T-cell (primary cell): ENCODE data around the gene RHOH. TPM values are rescaled to one million over a fixed set of nuclear protein-coding genes. Genes with fewer than 3 reads are reported as not detected.

ENCODE experiments used
- ATAC-seq, 4 experiments: fragments of 200-7000 bp in 3 of 4; fragments of 150-1000 bp in 1 of 4; cut with Tn5 transposase; replicated peaks in 1 of 4; 1 replicate in 3 of 4; 2 replicates in 1 of 4; pipeline ENCODE4 v1.10.0; 2021; ENCODE audit warnings: moderate library complexity in 3 of 4, mild to moderate bottlenecking in 2 of 4, moderate number of reproducible peaks in 1 of 4
- CTCF ChIA-PET, 2 donors: fragments of 300-600 bp; sonication (Branson Sonifier 250); formaldehyde crosslinking; loops; one replicate each; lab custom pipeline; 2022; ENCODE audit warnings: antibody characterized with exemption in 2 of 2; lab: Charles Lee
- POLR2A ChIA-PET, 2 donors: fragments of 300-600 bp; sonication (Branson Sonifier 250); formaldehyde crosslinking; loops; one replicate each; lab custom pipeline; 2022; ENCODE audit warnings: antibody characterized with exemption in 2 of 2; lab: Charles Lee
- DNase-seq, 35 experiments: peaks; one replicate each; pipeline versions ENCODE4 v3.0.0 to v3.0.0-alpha.2; 2013 to 2023
- H3K27ac ChIP-seq: one replicate; pipeline ENCODE4 v1.5.1; 2013; ENCODE audit warnings: low read length
- H3K27me3 ChIP-seq, 2 experiments: replicated peaks in 1 of 2; 1 replicate in 1 of 2; 2 replicates in 1 of 2; pipeline versions ENCODE4 v1.6.1 to v1.7.0; 2013; ENCODE audit warnings: low read length in 1 of 2, mixed read lengths in 1 of 2; ENCODE audit not compliant: control insufficient read depth in 2 of 2, insufficient read depth in 2 of 2; ENCODE audit errors: extremely low read depth in 1 of 2
- H3K36me3 ChIP-seq, 2 donors: 1 replicate in 1 of 2; 2 replicates in 1 of 2; pipeline versions ENCODE4 v1.6.1 to v1.7.0; 2013; ENCODE audit warnings: low read length in 1 of 2; ENCODE audit not compliant: control insufficient read depth in 2 of 2, insufficient read depth in 1 of 2; ENCODE audit errors: extremely low read depth in 1 of 2
- H3K4me1 ChIP-seq, 2 experiments: 1 replicate in 1 of 2; 2 replicates in 1 of 2; pipeline versions ENCODE4 v1.6.1 to v1.7.0; 2013; ENCODE audit warnings: low read length in 2 of 2, mixed read lengths in 1 of 2; ENCODE audit not compliant: insufficient read depth in 2 of 2, control insufficient read depth in 1 of 2; ENCODE audit errors: extremely low read depth in 1 of 2
- H3K4me3 ChIP-seq, 2 donors: 1 replicate in 1 of 2; 2 replicates in 1 of 2; pipeline versions ENCODE4 v1.5.1 to v1.7.0; 2013; ENCODE audit warnings: mild to moderate bottlenecking in 2 of 2, low read length in 1 of 2, moderate library complexity in 1 of 2; ENCODE audit not compliant: control insufficient read depth in 1 of 2; ENCODE audit errors: extremely low read depth in 1 of 2
- H3K9me3 ChIP-seq: 2 replicates; pipeline ENCODE4 v1.7.0; 2013
- H3K27ac Mint-ChIP-seq, 2 donors: one replicate each; pipeline ENCODE4 v1.8.0; 2020 to 2021; ENCODE audit warnings: mild to moderate bottlenecking in 2 of 2, mixed read lengths in 2 of 2
- H3K27me3 Mint-ChIP-seq, 2 donors: one replicate each; pipeline ENCODE4 v1.8.0; 2021 to 2022; ENCODE audit warnings: mixed read lengths in 2 of 2
- H3K36me3 Mint-ChIP-seq: one replicate; pipeline ENCODE4 v1.8.0; 2021; ENCODE audit warnings: mixed read lengths
- H3K4me1 Mint-ChIP-seq, 3 donors: one replicate each; pipeline ENCODE4 v1.8.0; 2020 to 2022; ENCODE audit warnings: mixed read lengths in 3 of 3, mild to moderate bottlenecking in 1 of 3
- H3K4me3 Mint-ChIP-seq, 3 donors: one replicate each; pipeline ENCODE4 v1.8.0; 2020 to 2022; ENCODE audit warnings: mild to moderate bottlenecking in 3 of 3, mixed read lengths in 3 of 3, moderate library complexity in 3 of 3
- H3K9me3 Mint-ChIP-seq, 3 donors: one replicate each; pipeline ENCODE4 v1.8.0; 2020 to 2022; ENCODE audit warnings: mixed read lengths in 3 of 3
- WGBS: methylation state at CpG from one replicate; pipeline ENCODE4 v1.1.5; 2013; ENCODE audit warnings: missing lambda C conversion rate; ENCODE audit not compliant: insufficient coverage; 5-methylcytosine and 5-hydroxymethylcytosine counted together
- total RNA-seq, 35 experiments: library from RNA in 6 of 35; stranded (reverse) in 6 of 35; fragments of 120-200 nt in 1 of 35; gene quantifications; one replicate each; pipeline versions ENCODE4 v1.2.1 to v1.2.4 and lab custom pipeline; 2013 to 2026

The RHOH gene
- total RNA-seq, 5 donors from 2014 or later (not counting 1 experiment from before 2014, with no cell fraction given): 174 to 436 (median 216) TPM

- no peaks in the 10 kb centered on the region for H3K36me3 Mint-ChIP-seq
- peak overlapping the region; percentile 28 to 31 for H3K27ac Mint-ChIP-seq
- peaks cover 24 to 39% (median 36%) of the 10 kb centered on the region in 3 donors for H3K4me1 Mint-ChIP-seq
- ATAC-seq (no peak), DNase-seq (no peak)
- H3K9me3 Mint-ChIP-seq: no peaks in the 10 kb centered on the region
- Histone ChIP-seq H3K9me3 (no peaks in the 10 kb centered on the region), H3K4me1 (peaks cover 5 to 9% of the 10 kb centered on the region in 2 experiments), H3K27me3 (no peaks in the 10 kb centered on the region), H3K4me3 (no peak overlapping the region), H3K27ac (no peak overlapping the region), H3K36me3 (no peaks in the 10 kb centered on the region)
- 94% methylated on average over 9 of the region's 10 CpGs for WGBS
- no peak overlapping the region for H3K4me3 Mint-ChIP-seq
- POLR2A ChIA-PET: no interaction called here
- H3K27me3 Mint-ChIP-seq: no peaks in the 10 kb centered on the region
- CTCF ChIA-PET: no interaction called here
These were observed 20.2 kb upstream of the RHOH start for GRCh38 chr4:40176602-40177001.

DNA sequence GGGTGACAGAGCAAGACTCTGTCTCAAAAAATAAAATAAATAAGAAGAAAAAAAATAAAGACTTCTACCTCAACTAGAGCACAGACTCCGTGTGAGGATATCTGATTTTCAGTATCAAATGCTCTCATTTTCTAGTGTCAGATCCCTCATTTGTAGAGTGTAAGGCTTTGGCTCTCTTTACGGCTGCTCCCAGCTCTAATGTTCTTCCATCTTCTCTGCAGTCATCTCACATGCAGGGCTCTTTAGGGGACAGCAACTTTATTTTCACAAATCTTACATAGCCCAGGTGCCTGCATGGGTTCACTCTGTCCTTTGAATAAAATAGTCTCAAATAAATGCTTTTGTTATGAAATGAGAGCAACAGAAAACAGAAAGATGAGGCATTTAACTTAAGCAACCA lies 19.2 kb upstream of the RHOH start:
- H3K9me3 ChIP-seq: no peaks in the 10 kb centered on the region
- Mint-ChIP-seq H3K4me3 (no peak overlapping the region), H3K4me1 (peaks cover 31 to 37% (median 37%) of the 10 kb centered on the region in 3 donors), H3K27ac (peak overlapping the region; percentile 43 to 79), H3K9me3 (no peaks in the 10 kb centered on the region), H3K27me3 (no peaks in the 10 kb centered on the region), H3K36me3 (no peaks in the 10 kb centered on the region)
- ATAC-seq (no peak), DNase-seq (no peak)
- H3K27me3 ChIP-seq: no peaks in the 10 kb centered on the region
- no peak overlapping the region for H3K4me3 ChIP-seq
- POLR2A ChIA-PET: no interaction called here
- H3K4me1 ChIP-seq: peaks cover 5 to 12% of the 10 kb centered on the region in 2 experiments
- CTCF ChIA-PET: no interaction called here
- no peaks in the 10 kb centered on the region for H3K36me3 ChIP-seq
- no CpG with 5 or more reads among the region's 2 CpGs for WGBS
- H3K27ac ChIP-seq: no peak overlapping the region

GRCh38 chr4:40178672-40179071 lies 18.2 kb upstream of the RHOH start:
- Histone ChIP-seq H3K27me3 (no peaks in the 10 kb centered on the region), H3K9me3 (no peaks in the 10 kb centered on the region), H3K36me3 (no peaks in the 10 kb centered on the region), H3K27ac (no peak overlapping the region), H3K4me1 (peaks cover under 1 to 7% of the 10 kb centered on the region in 2 experiments), H3K4me3 (no peak overlapping the region)
- H3K36me3 Mint-ChIP-seq: no peaks in the 10 kb centered on the region
- ChIA-PET CTCF (interaction anchor here in 1 of 2 donors (1.0 kb wide), 1 partner anchor 146 kb away, joined by 3 read pairs; no protein-coding TSS in a partner anchor), POLR2A (no interaction called here)
- H3K27ac Mint-ChIP-seq: peak overlapping the region in 1 of 2 donors; percentile 79
- H3K9me3 Mint-ChIP-seq: no peaks in the 10 kb centered on the region
- no peak for ATAC-seq
- peaks cover 24 to 31% (median 29%) of the 10 kb centered on the region in 3 donors for H3K4me1 Mint-ChIP-seq
- DNase-seq: no peak
- 95% methylated on average over 5 of the region's 5 CpGs for WGBS
- no peak overlapping the region for H3K4me3 Mint-ChIP-seq
- no peaks in the 10 kb centered on the region for H3K27me3 Mint-ChIP-seq

DNA sequence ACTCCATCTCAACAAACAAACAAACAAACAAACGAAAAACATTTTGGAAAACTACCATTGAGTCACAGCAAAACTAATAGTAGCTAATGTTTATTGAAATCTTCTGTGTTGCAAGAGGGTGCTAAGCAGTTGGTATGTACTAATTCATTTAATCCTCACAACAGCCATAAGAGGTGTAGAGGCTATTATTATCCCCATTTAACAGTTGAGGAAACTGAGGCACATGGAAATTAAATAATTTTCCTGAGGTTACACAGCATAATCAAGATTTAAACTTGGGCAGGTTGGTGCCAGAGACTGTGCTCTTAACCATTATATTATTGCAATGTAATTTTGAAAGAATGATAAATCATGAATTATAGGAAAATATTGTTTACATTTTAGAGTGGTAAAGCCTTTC lies 17.5 kb upstream of the RHOH start:
- no peaks in the 10 kb centered on the region for H3K27me3 Mint-ChIP-seq
- no peak overlapping the region for H3K27ac Mint-ChIP-seq
- DNase-seq (no peak), ATAC-seq (no peak)
- POLR2A ChIA-PET: no interaction called here
- Histone ChIP-seq H3K9me3 (no peaks in the 10 kb centered on the region), H3K4me3 (no peak overlapping the region), H3K27ac (no peak overlapping the region), H3K27me3 (no peaks in the 10 kb centered on the region), H3K36me3 (no peaks in the 10 kb centered on the region), H3K4me1 (peaks cover 3 to 9% of the 10 kb centered on the region in 2 experiments)
- CTCF ChIA-PET: interaction anchor here in 1 of 2 donors (0.6 kb wide), 1 partner anchor 1847 kb away, joined by 3 read pairs; no protein-coding TSS in a partner anchor
- peaks cover 23 to 32% (median 32%) of the 10 kb centered on the region in 3 donors for H3K4me1 Mint-ChIP-seq
- H3K36me3 Mint-ChIP-seq: no peaks in the 10 kb centered on the region
- no peaks in the 10 kb centered on the region for H3K9me3 Mint-ChIP-seq
- no peak overlapping the region for H3K4me3 Mint-ChIP-seq
- no CpG with 5 or more reads among the region's 1 CpG for WGBS

DNA sequence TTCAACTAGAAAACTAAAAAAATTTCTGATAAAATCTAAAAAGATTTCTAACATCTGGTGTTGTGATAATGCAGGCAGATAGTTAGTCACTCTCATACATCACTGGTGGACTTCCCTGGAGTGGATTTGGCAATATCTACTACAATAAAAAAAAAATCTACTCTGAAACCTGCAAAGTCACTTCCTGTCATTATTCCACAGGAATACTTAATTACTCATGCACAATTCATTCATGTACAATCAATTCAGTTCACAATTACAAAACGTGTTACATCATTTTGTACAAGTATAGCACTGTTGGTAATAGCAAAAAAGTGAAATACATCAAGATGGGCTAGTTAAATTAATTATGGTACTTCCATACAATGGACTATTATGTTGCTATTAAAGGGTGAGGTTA lies 16.5 kb upstream of the RHOH start:
- DNase-seq (no peak), ATAC-seq (no peak)
- POLR2A ChIA-PET: interaction anchor here in 1 of 2 donors (0.6 kb wide), 1 partner anchor 57 kb away, joined by 4 read pairs; no protein-coding TSS in a partner anchor
- Histone ChIP-seq H3K9me3 (no peaks in the 10 kb centered on the region), H3K36me3 (no peaks in the 10 kb centered on the region), H3K27me3 (no peaks in the 10 kb centered on the region), H3K4me3 (no peak overlapping the region), H3K4me1 (peaks cover 6 to 13% of the 10 kb centered on the region in 2 experiments), H3K27ac (no peak overlapping the region)
- no peaks in the 10 kb centered on the region for H3K9me3 Mint-ChIP-seq
- CTCF ChIA-PET: no interaction called here
- no CpG with 5 or more reads among the region's 1 CpG for WGBS
- H3K27ac Mint-ChIP-seq: no peak overlapping the region
- H3K36me3 Mint-ChIP-seq: no peaks in the 10 kb centered on the region
- H3K4me1 Mint-ChIP-seq: peaks cover 23 to 37% (median 34%) of the 10 kb centered on the region in 3 donors
- no peaks in the 10 kb centered on the region for H3K27me3 Mint-ChIP-seq
- H3K4me3 Mint-ChIP-seq: no peak overlapping the region

DNA sequence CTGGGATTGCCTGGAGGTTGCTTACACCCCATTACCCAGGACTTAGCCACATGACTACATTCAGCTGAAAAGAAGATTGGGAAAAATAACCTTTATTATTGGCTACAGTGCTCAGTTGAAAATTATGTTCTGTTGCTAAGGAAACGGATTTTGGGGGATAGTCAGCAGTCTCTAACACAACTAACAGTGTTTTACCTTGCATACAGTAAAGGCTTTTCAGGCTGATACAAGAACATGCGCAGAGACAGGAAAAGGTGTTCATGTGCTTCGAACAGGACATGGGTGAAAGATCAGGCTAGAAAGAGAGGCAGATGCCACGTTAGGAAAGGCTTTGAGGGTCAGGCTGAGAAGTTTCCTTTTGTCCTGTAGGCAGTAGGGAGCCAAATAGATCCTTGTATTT lies 14.8 kb upstream of the RHOH start:
- ChIA-PET CTCF (no interaction called here), POLR2A (no interaction called here)
- ATAC-seq (peak in 1 of 4 experiments; percentile 52), DNase-seq (no peak)
- Mint-ChIP-seq H3K4me1 (peaks cover 28 to 50% (median 46%) of the 10 kb centered on the region in 3 donors), H3K27ac (no peak overlapping the region), H3K27me3 (no peaks in the 10 kb centered on the region), H3K4me3 (no peak overlapping the region), H3K9me3 (no peaks in the 10 kb centered on the region), H3K36me3 (no peaks in the 10 kb centered on the region)
- Histone ChIP-seq H3K36me3 (no peaks in the 10 kb centered on the region), H3K4me1 (peaks cover 6 to 13% of the 10 kb centered on the region in 2 experiments), H3K9me3 (no peaks in the 10 kb centered on the region), H3K27me3 (no peaks in the 10 kb centered on the region), H3K27ac (no peak overlapping the region), H3K4me3 (no peak overlapping the region)
- WGBS: 71% methylated on average over 1 of the region's 4 CpGs
